ENCODE results near the gene FBXL13.
"Not testable (repeated sequence)": the region's sequence is repeated elsewhere in the genome, so short reads cannot be mapped to it uniquely, and the experiment has no call there.

FBXL13 gene

DNA sequence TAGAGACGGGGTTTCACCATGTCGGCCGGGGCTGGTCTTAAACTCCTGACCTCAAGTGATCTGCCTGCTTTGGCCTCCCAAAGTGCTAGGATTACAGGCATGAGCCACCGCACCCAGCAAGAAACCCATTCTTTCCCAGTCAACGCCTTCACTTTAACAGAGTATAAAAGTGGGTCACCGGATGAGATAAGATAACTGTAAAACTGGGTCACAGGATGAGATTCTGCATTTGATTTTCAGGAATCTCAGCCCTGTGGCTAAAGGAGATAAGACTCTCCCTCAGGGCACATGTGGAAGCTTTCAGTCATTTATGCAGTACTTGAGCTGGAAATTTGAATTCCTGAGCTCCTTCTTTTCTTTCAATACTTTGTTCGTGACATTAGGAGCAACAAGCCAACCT lies 91.0 kb downstream of the FBXL13 start:
- DNase-seq (ENCODE audit: low read depth) = no peak

- no peak for DNase-seq (ENCODE audit: low read depth)
Measured at GRCh38 chr7:102982235-102982634, 92.4 kb downstream of the FBXL13 start.

GRCh38 chr7:102981451-102981850 lies 93.1 kb downstream of the FBXL13 start:
- no peak for DNase-seq (ENCODE audit: low read depth)

DNA sequence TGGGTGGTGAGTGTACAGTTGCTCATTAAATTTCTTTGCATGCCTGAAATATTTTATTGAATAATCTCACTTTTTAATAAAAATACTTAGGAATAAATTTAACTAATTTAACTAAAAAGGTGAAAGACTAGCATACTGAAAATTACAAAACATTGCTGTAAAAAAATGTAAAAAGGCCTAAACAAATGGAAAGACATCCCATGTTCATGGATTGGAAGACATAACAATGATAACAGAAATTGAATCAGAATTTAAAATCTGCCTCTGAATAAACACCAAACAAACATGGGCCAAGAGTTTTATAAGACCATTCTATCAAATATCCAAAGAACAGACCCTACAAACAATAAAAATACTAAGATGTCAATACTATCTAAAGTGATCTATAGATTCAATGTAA lies 94.9 kb downstream of the FBXL13 start:
- no peak for DNase-seq (ENCODE audit: low read depth)

DNA sequence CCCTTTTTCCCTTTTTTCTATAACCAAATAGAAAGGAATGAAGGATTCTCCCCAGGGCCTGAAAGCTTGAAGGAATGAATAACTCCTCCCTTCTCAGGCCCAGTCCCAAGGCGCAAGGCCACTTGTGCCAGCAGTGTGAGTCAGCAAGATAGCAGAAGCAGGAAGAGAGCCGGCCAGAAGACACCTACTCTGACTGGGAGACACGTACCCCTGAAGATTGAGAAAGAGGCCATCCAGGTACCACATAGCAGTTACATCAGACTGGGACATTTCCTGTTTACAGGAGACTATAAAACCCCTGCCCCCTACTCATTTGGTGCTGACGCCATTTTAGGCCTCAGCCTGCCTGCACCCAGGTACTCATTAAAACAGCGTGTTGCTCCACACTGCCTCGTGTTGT lies 96.3 kb downstream of the FBXL13 start:
- peak; percentile 83 for DNase-seq (ENCODE audit: low read depth)

GRCh38 chr7:102977586-102977985 lies 97.0 kb downstream of the FBXL13 start:
- DNase-seq (ENCODE audit: low read depth) = not testable (repeated sequence)

- no peak for DNase-seq (ENCODE audit: low read depth)
Measured at GRCh38 chr7:102976493-102976892, 98.1 kb downstream of the FBXL13 start.

DNA sequence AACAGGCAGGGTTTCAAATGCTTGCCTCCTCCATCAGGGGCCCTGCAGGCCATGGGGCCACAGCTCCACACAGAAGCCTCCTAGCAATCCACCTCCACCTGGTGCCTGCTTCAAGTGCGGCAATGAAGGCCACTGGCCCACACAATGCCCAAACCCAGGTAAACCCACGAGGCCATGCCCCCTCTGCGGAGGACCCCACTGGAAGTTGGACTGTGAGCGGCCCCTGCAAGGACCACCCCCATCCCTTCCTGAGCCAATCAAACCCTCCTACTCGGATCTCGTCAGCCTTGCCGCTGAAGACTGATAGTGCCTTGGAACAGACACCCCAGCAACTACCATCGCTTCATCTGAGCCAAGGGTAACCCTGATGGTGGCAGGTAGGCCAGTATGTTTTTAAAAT lies 98.7 kb downstream of the FBXL13 start:
- DNase-seq (ENCODE audit: low read depth) = no peak

GRCh38 chr7:102974366-102975236 lies 100.0 kb downstream of the FBXL13 start:
- DNase-seq (ENCODE audit: low read depth) = no peak

- DNase-seq (ENCODE audit: low read depth) = no peak
Measured at GRCh38 chr7:102973096-102973802, 101.3 kb downstream of the FBXL13 start.

- peak; percentile 55 for DNase-seq (ENCODE audit: low read depth)
Measured at GRCh38 chr7:102967798-102968197, 106.8 kb downstream of the FBXL13 start.

DNA sequence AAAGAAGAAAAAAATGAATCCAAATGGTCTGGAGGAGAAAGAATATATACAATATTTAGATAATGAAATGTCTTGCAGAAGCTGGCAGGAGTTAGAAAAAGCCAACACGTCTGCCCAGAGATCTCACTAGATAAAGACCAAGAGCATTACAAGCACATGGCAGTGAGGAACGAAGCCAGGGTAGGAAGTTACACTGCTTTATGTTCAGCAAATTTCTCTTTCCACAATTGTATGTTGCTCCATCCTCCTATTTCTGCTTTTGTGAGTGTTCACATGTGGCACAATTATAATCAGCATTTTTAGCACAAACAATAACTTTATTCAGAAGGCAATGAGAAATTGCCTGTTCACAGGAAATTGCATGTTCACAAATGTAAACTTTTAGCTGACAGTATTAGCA lies 108.1 kb downstream of the FBXL13 start:
- no peak for DNase-seq (ENCODE audit: low read depth)

GRCh38 chr7:102961993-102962392 lies 112.6 kb downstream of the FBXL13 start:
- DNase-seq (ENCODE audit: low read depth) = not testable (repeated sequence)

DNA sequence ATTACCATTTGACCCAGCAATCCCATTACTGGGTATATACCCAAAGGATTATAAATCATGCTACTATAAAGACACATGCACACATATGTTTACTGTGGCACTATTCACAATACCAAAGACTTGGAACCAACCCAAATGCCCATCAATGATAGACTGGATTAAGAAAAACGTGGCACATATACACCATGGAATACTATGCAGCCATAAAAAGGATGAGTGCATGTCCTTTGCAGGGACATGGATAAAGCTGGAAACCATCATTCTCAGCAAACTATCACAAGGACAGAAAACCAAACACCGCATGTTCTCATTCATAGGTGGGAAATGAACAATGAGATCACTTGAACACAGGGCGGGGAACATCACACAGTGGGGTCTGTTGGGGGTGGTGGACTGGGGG lies 116.6 kb downstream of the FBXL13 start:
- DNase-seq (ENCODE audit: low read depth) = not testable (repeated sequence)

DNA sequence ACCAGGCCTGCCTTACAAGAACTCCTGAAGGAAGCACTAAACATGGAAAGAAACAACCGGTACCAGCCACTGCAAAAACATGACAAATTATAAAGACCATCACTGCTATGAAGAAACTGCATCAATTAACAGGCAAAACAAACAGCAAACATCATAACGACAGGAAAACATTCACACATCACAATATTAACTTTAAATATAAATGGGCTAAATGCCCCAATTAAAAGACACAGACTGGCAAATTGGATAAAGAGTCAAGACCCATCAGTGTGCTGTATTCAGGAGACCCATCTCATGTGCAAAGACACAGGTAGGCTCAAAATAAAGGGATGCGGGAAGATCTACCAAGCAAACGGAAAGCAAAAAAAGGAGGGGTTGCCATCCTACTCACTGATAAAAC lies 120.2 kb downstream of the FBXL13 start:
- DNase-seq (ENCODE audit: low read depth) = not testable (repeated sequence)

- DNase-seq (ENCODE audit: low read depth) = no peak
Measured at GRCh38 chr7:102953406-102953805, 121.2 kb downstream of the FBXL13 start.

DNA sequence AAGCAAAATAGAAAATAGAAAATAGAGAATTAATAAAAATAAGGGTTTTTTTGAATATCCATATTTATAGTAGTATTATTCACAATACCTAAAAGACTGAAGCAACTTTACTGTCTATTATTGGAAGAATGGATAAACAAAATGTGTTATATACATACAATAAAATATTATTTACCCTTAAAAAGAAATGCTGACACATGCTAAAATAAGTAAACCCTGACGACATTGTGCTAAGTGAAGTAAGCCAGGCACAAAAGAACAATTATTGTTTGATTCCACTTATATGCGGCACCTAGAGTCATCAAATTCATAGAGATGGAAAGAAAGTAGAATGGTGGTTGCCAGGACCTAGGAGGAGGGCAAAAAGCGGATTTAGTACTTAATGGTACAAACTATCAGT lies 122.8 kb downstream of the FBXL13 start:
- DNase-seq (ENCODE audit: low read depth) = no peak

DNA sequence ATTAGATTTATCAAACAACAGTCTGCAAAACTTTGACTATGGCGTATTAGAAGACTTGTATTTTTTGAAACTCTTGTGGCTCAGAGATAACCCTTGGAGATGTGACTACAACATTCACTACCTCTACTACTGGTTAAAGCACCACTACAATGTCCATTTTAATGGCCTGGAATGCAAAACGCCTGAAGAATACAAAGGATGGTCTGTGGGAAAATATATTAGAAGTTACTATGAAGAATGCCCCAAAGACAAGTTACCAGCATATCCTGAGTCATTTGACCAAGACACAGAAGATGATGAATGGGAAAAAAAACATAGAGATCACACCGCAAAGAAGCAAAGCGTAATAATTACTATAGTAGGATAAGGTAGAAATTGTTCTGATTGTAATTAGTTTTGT lies 130.4 kb downstream of the FBXL13 start:
- no peak for DNase-seq (ENCODE audit: low read depth)

- DNase-seq (ENCODE audit: low read depth) = no peak
Measured at GRCh38 chr7:102943423-102944169, 131.0 kb downstream of the FBXL13 start.

DNA sequence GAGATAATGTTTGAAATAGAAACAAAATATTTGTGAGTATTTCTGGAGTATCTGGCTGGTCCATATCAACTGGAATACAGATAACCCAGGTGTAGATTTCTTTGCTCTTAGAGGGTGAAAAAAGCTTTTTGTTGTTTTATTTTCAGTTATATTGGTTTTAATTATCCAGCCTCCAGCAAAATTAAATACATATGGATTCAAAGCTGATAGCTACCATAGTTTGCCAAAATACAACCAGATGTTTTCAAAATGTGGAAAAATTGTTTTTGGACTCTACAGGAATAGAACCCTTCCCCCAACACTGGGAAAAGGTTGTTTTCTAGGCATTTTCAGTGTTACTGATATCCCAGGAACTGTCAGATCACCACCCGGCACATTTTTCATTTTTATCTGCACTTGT lies 131.7 kb downstream of the FBXL13 start:
- DNase-seq (ENCODE audit: low read depth) = no peak

DNA sequence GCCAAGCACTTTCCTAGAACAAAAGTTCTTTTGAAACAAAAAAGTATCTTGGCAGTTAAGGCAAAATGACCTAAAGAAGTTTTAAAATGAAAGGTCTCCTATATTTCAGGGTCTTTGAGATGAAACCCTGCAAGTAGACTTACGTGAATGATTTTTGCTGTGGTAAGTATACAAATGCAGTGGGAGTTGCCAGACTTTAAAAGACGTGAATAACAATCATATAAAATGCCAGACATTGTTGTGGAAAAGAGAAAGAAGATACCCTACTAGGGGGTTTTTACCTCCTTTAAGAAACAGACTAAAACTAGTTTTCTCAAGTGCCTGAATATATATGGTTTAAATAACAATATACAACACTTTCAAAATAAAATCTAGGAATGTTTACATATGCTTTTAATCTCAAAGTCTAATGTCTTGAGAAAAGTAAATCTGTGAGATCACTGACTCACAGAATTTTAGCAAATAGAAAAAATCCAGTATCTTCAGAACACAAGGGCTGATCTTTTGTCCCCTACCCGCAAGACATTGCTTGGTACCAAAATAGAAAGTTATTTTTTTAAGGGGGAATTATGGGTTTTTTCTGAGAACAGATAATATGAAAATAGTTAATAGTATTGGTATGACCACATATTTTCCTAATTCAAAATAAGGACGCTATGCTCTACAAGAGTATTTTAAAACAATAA lies 132.3 kb downstream of the FBXL13 start:
- no peak for DNase-seq (ENCODE audit: low read depth)

DNA sequence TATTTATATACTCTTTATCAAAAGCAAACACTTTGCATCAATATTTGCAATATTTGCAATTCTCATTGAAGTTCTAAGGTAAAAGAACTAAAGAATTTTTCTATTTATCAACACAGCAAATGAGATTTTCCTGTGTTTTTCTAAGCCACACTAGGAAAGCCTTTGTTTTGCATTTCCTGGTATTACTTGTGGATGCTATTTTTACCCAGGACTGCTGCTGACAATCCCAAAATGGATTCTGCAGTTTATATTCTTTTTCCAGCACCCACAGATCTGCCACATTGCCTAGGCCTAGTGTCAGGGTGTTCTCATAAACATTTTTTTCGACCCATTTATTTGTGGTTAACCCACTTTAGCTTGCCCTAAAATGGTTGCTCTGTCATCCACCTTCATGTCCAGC lies 135.9 kb downstream of the FBXL13 start:
- no peak for DNase-seq (ENCODE audit: low read depth)
